GM12892 (cell line): ENCODE results near the gene ANO4.

ENCODE experiments used
- POLR2A ChIP-seq: IDR thresholded peaks from 2 replicates; pipeline ENCODE4 v1.6.1; 2011; ENCODE audit warnings: low read depth, low read length, control low read depth
- POLR2AphosphoS5 ChIP-seq: IDR thresholded peaks from 2 replicates; pipeline ENCODE4 v1.6.1; 2011; ENCODE audit warnings: low read depth, low read length, control low read depth
- TAF1 ChIP-seq: IDR thresholded peaks from 2 replicates; pipeline ENCODE4 v1.6.1; 2011; ENCODE audit warnings: low read depth, mild to moderate bottlenecking, control low read depth, low read length, borderline replicate concordance

DNA sequence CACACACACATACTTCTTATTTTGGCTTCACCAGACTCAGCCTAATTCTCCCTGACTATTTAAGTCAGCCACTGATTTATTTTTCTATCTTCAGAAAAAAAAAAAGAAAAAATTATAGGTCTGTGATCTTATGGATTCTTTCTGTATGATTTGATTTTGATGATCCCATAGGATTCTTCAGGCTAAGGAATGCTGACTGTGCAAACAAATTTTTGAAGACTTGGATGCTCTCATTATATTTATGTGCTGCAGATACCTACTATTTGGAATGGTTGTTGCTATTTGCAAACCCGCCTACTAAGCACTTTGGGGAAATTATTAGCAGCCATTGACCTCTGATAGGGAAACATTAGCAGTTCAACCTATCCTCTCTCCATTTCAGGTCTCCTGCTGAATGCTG lies 4.0 kb upstream of the ANO4 start:
- TF ChIP-seq POLR2A (no peak), POLR2AphosphoS5 (no peak), TAF1 (no peak)
